HG02973 (cell line): ENCODE data around the gene GAGE2A.
"Not testable (repeated sequence)": the region's sequence is repeated elsewhere in the genome, so short reads cannot be mapped to it uniquely, and the experiment has no call there.

Source experiments
- ATAC-seq: cut with Tn5 transposase; IDR thresholded peaks from one replicate; pipeline ENCODE4 v1.9.1; 2021; ENCODE audit warnings: moderate library complexity; ENCODE audit not compliant: unreplicated experiment

Gene GAGE2A, protein sequence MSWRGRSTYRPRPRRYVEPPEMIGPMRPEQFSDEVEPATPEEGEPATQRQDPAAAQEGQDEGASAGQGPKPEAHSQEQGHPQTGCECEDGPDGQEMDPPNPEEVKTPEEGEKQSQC

DNA sequence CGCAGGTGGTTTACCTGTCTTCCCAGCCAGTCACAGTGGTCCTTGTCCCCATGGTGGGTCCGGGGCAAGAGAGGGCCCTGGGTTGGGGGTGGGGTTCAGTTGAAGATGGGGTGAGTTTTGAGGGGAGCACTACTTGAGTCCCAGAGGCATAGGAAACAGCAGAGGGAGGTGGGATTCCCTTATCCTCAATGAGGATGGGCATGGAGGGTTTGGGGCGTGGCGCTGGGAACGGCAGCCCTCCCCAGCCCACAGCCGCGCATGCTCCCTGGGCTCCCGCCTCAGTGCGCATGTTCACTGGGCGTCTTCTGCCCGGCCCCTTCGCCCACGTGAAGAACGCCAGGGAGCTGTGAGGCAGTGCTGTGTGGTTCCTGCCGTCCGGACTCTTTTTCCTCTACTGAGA lies at the start of gene GAGE2A:
TSS of gene GAGE2A (plus strand) at position 301 of the 400 bp plus-strand sequence. CDS start 1,155 bp downstream, outside the sequence.
- not testable (repeated sequence) for ATAC-seq

DNA sequence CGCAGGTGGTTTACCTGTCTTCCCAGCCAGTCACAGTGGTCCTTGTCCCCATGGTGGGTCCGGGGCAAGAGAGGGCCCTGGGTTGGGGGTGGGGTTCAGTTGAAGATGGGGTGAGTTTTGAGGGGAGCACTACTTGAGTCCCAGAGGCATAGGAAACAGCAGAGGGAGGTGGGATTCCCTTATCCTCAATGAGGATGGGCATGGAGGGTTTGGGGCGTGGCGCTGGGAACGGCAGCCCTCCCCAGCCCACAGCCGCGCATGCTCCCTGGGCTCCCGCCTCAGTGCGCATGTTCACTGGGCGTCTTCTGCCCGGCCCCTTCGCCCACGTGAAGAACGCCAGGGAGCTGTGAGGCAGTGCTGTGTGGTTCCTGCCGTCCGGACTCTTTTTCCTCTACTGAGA lies 47.9 kb upstream of the GAGE2A start, which contains the start of gene GAGE12D:
TSS of gene GAGE12D (plus strand) at position 301 of the 400 bp plus-strand sequence. CDS start 1,155 bp downstream, outside the sequence.
- not testable (repeated sequence) for ATAC-seq

DNA sequence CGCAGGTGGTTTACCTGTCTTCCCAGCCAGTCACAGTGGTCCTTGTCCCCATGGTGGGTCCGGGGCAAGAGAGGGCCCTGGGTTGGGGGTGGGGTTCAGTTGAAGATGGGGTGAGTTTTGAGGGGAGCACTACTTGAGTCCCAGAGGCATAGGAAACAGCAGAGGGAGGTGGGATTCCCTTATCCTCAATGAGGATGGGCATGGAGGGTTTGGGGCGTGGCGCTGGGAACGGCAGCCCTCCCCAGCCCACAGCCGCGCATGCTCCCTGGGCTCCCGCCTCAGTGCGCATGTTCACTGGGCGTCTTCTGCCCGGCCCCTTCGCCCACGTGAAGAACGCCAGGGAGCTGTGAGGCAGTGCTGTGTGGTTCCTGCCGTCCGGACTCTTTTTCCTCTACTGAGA lies 38.3 kb upstream of the GAGE2A start, which contains the start of gene GAGE12E:
TSS of gene GAGE12E (plus strand) at position 301 of the 400 bp plus-strand sequence. CDS start 1,155 bp downstream, outside the sequence.
- not testable (repeated sequence) for ATAC-seq

DNA sequence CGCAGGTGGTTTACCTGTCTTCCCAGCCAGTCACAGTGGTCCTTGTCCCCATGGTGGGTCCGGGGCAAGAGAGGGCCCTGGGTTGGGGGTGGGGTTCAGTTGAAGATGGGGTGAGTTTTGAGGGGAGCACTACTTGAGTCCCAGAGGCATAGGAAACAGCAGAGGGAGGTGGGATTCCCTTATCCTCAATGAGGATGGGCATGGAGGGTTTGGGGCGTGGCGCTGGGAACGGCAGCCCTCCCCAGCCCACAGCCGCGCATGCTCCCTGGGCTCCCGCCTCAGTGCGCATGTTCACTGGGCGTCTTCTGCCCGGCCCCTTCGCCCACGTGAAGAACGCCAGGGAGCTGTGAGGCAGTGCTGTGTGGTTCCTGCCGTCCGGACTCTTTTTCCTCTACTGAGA lies 28.8 kb upstream of the GAGE2A start, which contains the start of gene GAGE12F:
TSS of gene GAGE12F (plus strand) at position 301 of the 400 bp plus-strand sequence. CDS start 1,155 bp downstream, outside the sequence.
- not testable (repeated sequence) for ATAC-seq

DNA sequence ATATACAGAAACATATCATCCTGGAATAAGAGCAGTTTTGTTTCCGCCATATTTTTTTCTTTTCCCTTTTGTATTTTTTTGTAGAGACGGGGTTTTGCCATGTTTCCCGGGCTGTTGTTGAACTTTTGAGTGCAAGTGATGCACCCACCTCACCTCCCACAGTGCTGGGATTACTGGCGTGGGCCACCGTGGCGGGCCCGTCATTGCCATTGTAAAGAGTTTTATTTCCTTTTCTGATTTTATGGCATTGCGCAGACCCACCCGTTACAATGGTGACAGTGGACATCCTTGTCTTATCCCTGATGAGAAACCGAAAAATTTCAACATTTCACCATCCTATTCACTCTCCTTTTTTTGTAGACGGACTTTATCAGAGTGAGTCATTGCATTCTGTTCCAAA lies 20.6 kb upstream of the GAGE2A start:
- ATAC-seq = not testable (repeated sequence)

DNA sequence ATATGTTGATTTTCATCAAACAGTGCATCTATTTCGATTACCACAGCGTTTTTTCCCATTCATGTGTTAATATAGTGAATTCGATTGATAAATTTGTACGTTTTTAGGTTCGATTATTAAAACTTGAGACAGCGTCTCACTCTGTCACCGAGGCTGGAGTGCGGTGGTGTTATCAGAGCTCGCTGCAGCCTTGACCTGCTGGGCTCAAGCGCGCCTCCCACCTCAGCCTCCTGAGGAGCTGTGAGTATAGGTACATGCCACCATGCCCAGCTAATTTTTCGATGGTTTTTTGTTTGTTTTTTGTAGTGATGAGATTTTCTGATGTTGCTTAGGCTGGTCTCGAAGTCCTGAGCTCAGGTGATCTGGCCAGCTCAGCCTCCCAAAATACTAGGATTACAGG lies 20.1 kb upstream of the GAGE2A start:
- ATAC-seq = not testable (repeated sequence)

DNA sequence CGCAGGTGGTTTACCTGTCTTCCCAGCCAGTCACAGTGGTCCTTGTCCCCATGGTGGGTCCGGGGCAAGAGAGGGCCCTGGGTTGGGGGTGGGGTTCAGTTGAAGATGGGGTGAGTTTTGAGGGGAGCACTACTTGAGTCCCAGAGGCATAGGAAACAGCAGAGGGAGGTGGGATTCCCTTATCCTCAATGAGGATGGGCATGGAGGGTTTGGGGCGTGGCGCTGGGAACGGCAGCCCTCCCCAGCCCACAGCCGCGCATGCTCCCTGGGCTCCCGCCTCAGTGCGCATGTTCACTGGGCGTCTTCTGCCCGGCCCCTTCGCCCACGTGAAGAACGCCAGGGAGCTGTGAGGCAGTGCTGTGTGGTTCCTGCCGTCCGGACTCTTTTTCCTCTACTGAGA lies 19.2 kb upstream of the GAGE2A start, which contains the start of gene GAGE12G:
TSS of gene GAGE12G (plus strand) at position 301 of the 400 bp plus-strand sequence. CDS start 1,155 bp downstream, outside the sequence.
- not testable (repeated sequence) for ATAC-seq

DNA sequence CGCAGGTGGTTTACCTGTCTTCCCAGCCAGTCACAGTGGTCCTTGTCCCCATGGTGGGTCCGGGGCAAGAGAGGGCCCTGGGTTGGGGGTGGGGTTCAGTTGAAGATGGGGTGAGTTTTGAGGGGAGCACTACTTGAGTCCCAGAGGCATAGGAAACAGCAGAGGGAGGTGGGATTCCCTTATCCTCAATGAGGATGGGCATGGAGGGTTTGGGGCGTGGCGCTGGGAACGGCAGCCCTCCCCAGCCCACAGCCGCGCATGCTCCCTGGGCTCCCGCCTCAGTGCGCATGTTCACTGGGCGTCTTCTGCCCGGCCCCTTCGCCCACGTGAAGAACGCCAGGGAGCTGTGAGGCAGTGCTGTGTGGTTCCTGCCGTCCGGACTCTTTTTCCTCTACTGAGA lies 9.6 kb upstream of the GAGE2A start, which contains the start of gene GAGE12H:
TSS of gene GAGE12H (plus strand) at position 301 of the 400 bp plus-strand sequence. CDS start 1,155 bp downstream, outside the sequence.
- ATAC-seq = not testable (repeated sequence)

DNA sequence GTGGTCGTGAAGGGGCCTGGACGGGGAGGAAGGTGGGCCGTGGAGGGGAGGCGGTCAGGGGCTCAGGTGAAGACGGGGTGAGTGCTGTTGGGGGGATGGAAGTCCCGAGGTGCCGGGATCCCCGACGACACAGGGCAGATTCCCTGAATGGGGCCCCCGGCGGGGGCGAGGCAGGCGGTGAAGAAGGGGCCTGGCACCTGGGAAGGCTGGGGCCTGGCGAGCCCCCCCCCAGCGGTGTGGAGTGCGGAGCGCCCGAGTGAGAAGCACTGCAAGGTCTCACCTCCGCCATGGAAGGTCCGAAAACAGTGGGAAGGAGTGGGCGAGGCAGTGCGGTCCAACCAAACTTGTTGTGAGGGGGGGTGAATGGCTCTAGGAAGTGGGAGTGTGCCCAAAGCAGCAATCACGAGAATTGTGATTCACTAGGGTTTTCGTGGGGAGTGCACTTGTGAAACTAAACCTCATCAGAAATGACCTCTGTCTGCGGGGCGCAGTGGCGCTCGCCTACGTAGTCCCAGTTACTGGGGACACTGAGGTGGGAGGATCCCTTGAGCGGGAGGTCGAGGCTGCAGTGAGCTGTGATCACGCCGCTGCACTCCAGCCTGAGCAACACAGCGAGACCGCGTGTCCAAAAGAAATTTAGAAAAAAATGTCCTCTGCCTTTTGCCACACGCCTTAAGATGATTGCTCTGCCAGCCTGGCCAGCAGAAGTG lies 628 bp downstream of the GAGE2A start:
- not testable (repeated sequence) for ATAC-seq

DNA sequence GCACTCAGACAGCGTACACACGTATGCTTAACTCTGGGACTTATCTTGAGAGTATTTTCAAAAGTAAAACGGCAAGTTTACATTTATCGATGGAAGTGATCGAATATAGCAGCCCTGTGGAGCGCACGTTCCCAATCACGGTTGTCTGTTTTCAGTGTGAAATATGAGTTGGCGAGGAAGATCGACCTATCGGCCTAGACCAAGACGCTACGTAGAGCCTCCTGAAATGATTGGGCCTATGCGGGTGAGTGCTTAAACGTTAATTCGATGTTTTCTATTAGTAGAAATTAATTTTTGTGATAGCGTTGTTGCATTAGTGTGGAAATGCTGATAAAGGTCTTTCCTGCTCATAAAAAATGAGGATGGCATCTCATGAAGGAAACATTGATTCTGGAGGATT lies 1.2 kb downstream of the GAGE2A start:
- not testable (repeated sequence) for ATAC-seq

DNA sequence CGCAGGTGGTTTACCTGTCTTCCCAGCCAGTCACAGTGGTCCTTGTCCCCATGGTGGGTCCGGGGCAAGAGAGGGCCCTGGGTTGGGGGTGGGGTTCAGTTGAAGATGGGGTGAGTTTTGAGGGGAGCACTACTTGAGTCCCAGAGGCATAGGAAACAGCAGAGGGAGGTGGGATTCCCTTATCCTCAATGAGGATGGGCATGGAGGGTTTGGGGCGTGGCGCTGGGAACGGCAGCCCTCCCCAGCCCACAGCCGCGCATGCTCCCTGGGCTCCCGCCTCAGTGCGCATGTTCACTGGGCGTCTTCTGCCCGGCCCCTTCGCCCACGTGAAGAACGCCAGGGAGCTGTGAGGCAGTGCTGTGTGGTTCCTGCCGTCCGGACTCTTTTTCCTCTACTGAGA lies 9.4 kb downstream of the GAGE2A start, which contains the start of gene GAGE1:
TSS of gene GAGE1 (plus strand) at position 301 of the 400 bp plus-strand sequence. CDS start 1,155 bp downstream, outside the sequence.
- not testable (repeated sequence) for ATAC-seq

DNA sequence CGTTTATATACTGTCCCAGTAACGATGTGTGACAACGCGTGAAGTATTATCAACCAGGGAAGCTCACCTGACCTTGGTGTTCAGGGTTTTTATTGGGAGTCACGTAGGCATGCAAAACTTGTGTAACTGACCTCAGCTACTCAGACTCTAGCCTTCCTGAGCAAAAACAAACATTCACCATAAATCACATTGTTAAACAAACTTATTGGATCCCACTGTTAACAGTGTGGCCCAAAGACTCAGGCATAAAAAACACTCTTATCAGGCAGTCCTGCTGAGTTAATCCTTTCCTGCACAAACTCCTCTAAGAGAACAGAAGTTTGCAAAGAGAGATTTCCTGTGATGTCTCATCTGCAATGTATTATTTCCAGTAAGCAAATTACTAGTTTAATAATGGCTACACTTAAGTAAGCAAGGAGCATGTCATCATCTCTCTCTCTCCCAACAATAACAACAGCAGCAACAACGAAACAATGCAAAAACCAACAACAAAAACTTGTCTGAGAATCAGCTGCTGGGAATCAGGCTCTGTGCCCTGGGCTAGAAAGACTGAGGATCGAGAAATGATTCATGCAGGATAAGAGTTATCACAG lies 21.5 kb downstream of the GAGE2A start:
- ATAC-seq = no peak

DNA sequence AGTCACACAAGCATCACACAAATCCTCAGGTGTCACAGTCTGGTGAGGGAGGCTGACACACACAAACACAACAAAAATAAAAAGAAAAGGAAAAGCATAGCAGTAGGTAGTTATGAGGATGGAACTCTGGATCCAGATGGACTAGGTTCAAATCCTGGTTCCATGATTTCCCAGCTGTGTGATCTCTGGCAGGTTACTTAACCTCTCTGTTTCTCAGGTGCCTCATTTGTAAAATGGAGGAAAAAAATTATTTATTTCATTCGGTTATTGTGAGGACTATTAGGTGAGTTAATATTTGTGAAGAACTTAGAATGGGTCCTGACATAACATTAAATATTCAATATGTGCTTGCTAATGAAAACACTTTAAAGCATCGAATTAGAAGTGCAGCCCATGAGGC lies 29.3 kb downstream of the GAGE2A start:
- no peak for ATAC-seq

DNA sequence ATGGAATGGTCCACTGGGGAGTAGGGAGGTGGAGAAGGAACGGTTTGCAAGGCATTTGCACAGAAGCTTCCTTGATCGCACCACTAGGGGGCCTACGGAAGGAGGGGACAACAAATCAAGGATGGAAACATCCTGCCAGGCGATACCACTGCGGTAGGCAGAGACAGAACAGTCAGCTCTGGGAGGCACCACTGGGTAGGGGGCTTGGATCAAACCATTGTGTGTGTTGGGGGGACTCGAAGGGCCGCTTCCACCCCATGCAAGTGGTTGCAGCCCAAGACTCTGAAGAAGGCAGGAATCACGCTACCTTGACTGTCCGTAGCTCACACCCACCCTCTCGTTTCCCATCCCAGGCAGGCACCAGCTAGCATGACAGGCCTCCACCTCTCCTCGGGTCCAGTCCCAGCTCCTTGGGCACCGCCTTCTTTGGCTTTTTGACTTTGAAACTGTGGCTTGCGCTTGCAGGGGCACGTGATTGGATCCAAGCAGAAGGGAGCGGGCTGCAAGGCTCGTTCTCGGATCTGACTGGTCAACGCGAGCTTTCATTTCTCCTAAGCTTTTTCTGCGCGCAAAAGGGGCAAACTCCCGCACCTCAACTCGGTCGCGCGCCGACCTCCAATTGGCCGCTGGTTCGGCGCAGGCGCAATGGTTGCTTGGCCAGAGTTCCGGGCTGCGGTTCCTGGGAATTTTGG lies 37.9 kb downstream of the GAGE2A start:
- ATAC-seq = no peak

DNA sequence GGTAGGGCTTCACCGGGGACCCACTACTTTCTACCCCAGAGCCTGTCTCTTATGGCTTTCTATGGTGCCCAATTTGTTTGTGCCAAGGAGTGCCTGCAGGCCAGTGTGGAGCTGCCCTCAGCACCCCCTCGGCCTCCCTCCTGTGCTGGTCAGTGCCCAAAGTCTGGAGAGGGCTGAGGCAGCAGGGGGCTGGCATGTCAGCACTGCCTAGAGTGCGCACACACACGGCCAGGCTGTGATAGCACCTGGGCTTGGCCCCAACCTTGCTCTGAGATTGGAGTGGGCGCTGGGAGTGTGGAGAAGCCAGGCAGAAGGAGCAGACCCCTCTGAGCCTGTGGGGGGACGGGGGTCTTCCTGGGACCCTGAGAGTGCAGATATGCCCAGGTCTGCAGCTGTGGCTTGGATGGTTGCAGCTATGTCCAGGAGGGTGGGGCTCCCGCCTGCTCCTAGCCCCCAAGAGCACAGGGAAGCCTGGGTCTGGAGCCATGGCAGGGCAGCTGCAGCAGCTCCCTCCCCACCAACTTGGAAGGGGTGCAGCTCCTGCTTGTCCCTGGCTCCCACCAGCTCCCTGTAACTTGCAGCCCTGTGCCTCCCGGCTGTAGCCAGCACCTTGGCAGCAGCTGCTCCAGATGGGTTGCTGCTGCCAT lies 55.8 kb downstream of the GAGE2A start:
- no peak for ATAC-seq
